Nephron (organoid): ENCODE data around the gene PRXL2C.
"Not testable (repeated sequence)": the region's sequence is repeated elsewhere in the genome, so short reads cannot be mapped to it uniquely, and the experiment has no call there.

Experiments used
- H3K27ac Mint-ChIP-seq, 3 experiments: 2 replicates each; pipeline ENCODE4 v1.8.0; 2020; ENCODE audit warnings: mixed read lengths in 3 of 3, mild to moderate bottlenecking in 2 of 3, moderate library complexity in 1 of 3
- H3K27me3 Mint-ChIP-seq: 2 replicates; pipeline ENCODE4 v1.8.0; 2021; ENCODE audit warnings: low read depth, mild to moderate bottlenecking, moderate library complexity, mixed read lengths
- H3K36me3 Mint-ChIP-seq: 2 replicates; pipeline ENCODE4 v1.8.0; 2020; ENCODE audit warnings: low read depth, mixed read lengths
- H3K4me1 Mint-ChIP-seq: 2 replicates; pipeline ENCODE4 v1.8.0; 2020; ENCODE audit warnings: mixed read lengths
- H3K4me3 Mint-ChIP-seq, 3 experiments: 2 replicates each; pipeline ENCODE4 v1.8.0; 2020; ENCODE audit warnings: mild to moderate bottlenecking in 3 of 3, mixed read lengths in 3 of 3, moderate library complexity in 2 of 3
- H3K9me3 Mint-ChIP-seq: 2 replicates; pipeline ENCODE4 v1.8.0; 2020; ENCODE audit warnings: mixed read lengths
- TF ChIP-seq, protein P1 (sequence below), 3 experiments: fragments of 200-600 bp; sonication (generic); IDR thresholded peaks; one replicate each; pipeline ENCODE4 v1.5.0; 2021; ENCODE audit warnings: antibody characterized with exemption in 3 of 3; ENCODE audit not compliant: unreplicated experiment in 3 of 3

PRXL2C gene

DNA sequence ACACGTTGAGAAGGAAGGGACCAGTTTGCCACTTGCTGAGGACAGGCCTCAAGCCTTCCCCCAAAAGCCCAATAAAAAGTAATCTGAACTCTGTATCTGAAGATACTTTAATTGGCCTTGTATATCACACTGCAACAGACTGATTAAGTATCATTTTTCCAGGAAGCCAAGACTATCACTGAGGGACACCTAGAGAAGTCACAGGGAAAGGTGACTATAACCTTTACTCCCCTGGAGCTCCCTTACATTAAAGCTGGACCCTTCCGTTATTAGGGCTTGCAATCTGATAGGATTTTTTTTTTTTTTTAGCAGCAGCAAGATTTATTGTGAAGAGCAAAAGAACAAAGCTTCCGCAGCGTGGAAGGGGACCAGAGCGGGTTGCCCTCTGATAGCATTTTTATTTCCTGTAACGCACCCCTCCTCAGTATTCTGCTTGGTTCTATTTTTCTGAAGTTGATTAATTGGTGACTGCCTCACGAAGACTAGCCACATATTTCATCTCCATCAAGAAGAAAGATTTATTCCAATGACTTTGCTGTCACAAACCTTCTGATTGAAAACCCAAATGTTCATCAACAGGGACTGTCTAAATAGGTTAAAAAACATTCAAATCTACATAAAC lies 38.2 kb downstream of the PRXL2C start:
- TF ChIP-seq, protein P1, sequence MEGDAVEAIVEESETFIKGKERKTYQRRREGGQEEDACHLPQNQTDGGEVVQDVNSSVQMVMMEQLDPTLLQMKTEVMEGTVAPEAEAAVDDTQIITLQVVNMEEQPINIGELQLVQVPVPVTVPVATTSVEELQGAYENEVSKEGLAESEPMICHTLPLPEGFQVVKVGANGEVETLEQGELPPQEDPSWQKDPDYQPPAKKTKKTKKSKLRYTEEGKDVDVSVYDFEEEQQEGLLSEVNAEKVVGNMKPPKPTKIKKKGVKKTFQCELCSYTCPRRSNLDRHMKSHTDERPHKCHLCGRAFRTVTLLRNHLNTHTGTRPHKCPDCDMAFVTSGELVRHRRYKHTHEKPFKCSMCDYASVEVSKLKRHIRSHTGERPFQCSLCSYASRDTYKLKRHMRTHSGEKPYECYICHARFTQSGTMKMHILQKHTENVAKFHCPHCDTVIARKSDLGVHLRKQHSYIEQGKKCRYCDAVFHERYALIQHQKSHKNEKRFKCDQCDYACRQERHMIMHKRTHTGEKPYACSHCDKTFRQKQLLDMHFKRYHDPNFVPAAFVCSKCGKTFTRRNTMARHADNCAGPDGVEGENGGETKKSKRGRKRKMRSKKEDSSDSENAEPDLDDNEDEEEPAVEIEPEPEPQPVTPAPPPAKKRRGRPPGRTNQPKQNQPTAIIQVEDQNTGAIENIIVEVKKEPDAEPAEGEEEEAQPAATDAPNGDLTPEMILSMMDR (IDR thresholded peaks at IDR 0.05; ENCODE audit: unreplicated experiment in 3 of 3): no peak
- H3K9me3 Mint-ChIP-seq: no peaks in the 10 kb centered on the region
- H3K4me3 Mint-ChIP-seq: peak overlapping the region; percentile 82 to 88 (median 86)

DNA sequence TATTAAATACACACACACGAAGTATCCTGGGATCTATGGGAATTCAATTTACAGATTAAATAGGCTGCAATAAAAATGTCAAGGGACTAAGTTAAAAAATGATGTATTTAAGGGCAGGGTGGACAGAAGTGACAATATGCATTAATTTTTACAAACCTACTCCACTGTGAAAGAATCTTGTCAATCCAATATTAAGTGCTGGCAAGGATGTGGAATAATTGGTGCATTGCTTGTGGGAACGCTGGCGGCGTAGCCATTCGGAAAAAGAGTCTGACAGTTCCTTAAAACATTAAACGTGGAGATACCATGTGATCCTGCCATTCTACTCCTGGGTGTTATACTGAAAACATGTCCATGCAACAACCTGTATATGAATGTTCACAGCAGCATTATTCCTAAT lies 39.7 kb downstream of the PRXL2C start:
- H3K36me3 Mint-ChIP-seq: no peaks in the 10 kb centered on the region
- no peak overlapping the region for H3K27ac Mint-ChIP-seq

More for the DNA sequence above, 38.2 kb downstream of the PRXL2C start:
- H3K36me3 Mint-ChIP-seq: no peaks in the 10 kb centered on the region
- H3K27me3 Mint-ChIP-seq: peaks cover 7% of the 10 kb centered on the region
- peak overlapping the region in 1 of 3 experiments; percentile 57 for H3K27ac Mint-ChIP-seq
- peaks cover 46% of the 10 kb centered on the region for H3K4me1 Mint-ChIP-seq

DNA sequence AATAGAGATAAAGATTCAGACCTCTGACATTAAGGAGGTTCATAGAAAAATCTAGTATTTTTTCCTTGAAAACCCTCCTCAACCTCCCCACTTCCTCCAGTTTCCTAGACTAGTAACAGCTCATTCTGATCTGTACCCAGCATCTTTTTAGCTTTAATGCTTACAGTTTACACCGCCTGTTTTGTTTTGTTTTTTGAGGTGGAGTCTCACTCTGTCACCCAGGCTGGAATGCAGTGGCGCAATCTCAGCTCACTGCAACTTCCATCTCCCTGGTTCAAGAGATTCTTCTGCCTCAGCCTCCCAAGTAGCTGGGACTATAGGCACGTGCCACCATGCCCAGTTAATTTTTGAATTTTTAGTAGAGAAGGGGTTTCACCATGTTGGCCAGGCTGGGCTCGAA lies 40.5 kb downstream of the PRXL2C start:
- H3K9me3 Mint-ChIP-seq, H3K27me3 Mint-ChIP-seq, H3K36me3 Mint-ChIP-seq: not testable (repeated sequence)

More for the DNA sequence above, 39.7 kb downstream of the PRXL2C start:
- Mint-ChIP-seq H3K9me3 (no peaks in the 10 kb centered on the region), H3K27me3 (no peaks in the 10 kb centered on the region), H3K4me1 (peaks cover 49% of the 10 kb centered on the region), H3K4me3 (peak overlapping the region in 2 of 3 experiments; percentile 3 to 31)
- TF ChIP-seq, protein P1 (IDR thresholded peaks at IDR 0.05; ENCODE audit: unreplicated experiment in 3 of 3): no peak

DNA sequence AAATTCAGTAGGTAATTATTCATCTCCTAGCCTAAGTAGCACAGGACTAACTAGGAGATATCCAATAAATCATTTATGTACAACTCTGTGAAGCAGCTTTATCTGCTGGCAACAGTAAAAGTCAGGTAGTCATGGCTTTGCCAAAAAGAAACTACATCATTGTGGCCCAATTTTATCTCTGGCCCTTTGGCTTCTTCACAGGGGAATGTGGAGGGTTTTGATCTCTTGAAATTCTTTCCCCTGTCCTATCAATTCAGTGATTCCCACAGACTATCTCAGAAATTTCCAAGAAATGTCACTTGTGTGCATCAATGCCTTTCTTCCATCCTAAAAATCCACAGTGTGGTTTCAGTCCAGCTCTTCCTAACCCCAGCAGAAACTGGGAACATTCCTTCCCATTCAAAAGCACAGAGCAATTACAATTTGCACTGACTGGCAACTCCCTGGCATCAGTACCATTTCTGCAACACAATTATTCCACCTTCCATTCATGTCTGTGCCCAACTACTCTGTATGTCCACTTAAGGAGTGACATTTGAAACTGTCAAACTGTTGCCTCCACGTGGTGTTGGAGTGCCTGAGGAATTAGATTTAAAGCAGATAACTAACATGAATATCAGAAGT lies 42.0 kb downstream of the PRXL2C start:
- no peaks in the 10 kb centered on the region for H3K27me3 Mint-ChIP-seq
- TF ChIP-seq, protein P1 (IDR thresholded peaks at IDR 0.05; ENCODE audit: unreplicated experiment in 3 of 3): no peak
- H3K27ac Mint-ChIP-seq: no peak overlapping the region
- H3K4me3 Mint-ChIP-seq: peak overlapping the region in 1 of 3 experiments; percentile 2
- no peaks in the 10 kb centered on the region for H3K36me3 Mint-ChIP-seq
- H3K9me3 Mint-ChIP-seq: no peaks in the 10 kb centered on the region
- H3K4me1 Mint-ChIP-seq: peaks cover 43% of the 10 kb centered on the region

More for the DNA sequence above, 40.5 kb downstream of the PRXL2C start:
- H3K4me1 Mint-ChIP-seq: peaks cover 41% of the 10 kb centered on the region
- not testable (repeated sequence) for H3K27ac Mint-ChIP-seq, H3K4me3 Mint-ChIP-seq

DNA sequence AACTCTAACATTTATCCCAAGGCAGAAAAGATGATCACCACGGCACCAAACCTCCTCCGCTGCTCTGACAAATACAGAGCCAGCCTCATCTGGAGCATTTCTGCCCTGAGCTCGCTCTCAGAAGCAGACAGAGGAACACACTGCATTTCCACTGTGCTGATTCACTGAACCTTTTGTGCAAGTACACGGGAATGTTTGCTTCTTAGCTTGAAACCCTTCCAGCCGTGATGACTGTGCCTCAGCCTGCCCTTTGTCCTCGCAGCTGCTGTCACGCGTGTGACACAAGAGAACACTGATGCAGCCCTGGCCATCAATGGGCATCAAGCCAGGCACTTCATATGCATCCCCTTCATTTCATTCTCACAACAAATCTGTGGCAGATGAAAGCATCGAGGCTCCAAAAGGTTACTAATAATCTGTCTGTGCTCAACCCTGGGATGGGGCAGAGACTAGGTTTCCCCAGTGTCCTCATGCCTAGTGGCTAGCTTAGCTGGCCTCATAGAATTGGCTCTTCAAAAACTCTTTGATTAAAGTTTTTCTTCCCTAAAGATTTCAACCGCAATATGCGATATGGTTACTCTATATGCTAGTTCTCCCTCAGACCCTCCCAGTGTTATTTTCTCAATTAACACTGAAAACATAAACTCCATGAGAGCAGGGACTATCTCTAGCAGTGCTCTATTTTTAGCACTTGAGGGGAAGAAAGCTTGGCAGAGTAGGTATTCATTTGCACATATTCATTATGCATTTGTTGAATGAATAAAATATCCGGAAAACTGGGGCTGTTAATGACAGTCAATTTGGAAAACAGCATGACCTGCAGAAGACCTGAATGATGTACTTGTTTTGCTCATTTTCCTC lies 42.8 kb downstream of the PRXL2C start:
- peaks cover 40% of the 10 kb centered on the region for H3K4me1 Mint-ChIP-seq

More for the DNA sequence above, 42.8 kb downstream of the PRXL2C start:
- TF ChIP-seq, protein P1 (IDR thresholded peaks at IDR 0.05; ENCODE audit: unreplicated experiment in 3 of 3): no peak
- Mint-ChIP-seq H3K4me3 (peak overlapping the region in 1 of 3 experiments; percentile 32), H3K9me3 (no peaks in the 10 kb centered on the region), H3K27ac (peak overlapping the region in 2 of 3 experiments; percentile 51 to 78), H3K36me3 (no peaks in the 10 kb centered on the region), H3K27me3 (no peaks in the 10 kb centered on the region)
